ENCODE data around the gene IKZF2. TPM values are rescaled to one million over a fixed set of nuclear protein-coding genes. Genes with fewer than 3 reads are reported as not detected.

The IKZF2 gene
- total and polyA plus RNA-seq, 2 of the 4 experiments (the other 2 are of a cell fraction) = 2.1 to 25.5 TPM

DNA sequence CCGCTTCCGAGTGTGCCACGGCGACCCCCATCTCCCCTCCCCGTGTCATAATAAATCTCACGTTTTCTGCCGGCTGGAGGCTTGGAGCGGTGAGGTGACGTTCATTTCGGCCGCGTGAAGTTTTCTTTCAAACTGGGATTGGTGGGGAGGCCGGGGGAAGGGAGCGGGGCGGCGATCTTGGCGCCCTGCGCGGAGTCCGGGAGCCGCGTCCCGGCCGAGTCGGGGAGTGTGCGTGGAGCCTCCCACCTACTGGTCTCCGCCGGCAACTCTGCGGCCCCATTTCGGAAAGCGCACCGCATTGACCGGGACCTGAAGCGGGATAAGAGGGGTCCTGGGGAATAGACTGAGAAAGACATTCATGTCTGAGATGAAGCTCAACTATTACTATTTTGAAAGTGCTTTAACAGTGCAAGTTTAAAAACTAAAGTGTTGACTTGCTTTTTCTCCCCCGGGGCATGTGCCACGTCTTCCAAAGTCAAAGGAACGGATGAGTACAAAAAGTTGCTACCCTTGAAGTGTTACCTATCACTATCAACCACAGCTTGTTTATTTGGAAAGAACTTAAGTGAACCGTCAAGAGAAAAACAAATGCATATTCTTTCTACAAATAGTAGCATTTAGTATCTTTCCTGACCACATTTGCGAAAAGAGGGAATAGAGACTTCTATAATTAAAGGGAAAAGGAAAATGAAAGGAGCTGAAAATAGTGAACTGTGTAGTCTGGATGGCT, 818 bp upstream of the IKZF2 start (continued):
- no peak for TF ChIP-seq RCOR1 (IDR thresholded peaks at IDR 0.05; ENCODE audit: insufficient replicate concordance, low read length)
- TF ChIP-seq CHD1 (IDR thresholded peaks at IDR 0.05; ENCODE audit: low read depth, low read length) = no peak
- peak; percentile 37; the same call in 1 of the 2 replicates for TF ChIP-seq POLR2A (IDR thresholded peaks at IDR 0.05; ENCODE audit: low read depth, low read length)

DNA sequence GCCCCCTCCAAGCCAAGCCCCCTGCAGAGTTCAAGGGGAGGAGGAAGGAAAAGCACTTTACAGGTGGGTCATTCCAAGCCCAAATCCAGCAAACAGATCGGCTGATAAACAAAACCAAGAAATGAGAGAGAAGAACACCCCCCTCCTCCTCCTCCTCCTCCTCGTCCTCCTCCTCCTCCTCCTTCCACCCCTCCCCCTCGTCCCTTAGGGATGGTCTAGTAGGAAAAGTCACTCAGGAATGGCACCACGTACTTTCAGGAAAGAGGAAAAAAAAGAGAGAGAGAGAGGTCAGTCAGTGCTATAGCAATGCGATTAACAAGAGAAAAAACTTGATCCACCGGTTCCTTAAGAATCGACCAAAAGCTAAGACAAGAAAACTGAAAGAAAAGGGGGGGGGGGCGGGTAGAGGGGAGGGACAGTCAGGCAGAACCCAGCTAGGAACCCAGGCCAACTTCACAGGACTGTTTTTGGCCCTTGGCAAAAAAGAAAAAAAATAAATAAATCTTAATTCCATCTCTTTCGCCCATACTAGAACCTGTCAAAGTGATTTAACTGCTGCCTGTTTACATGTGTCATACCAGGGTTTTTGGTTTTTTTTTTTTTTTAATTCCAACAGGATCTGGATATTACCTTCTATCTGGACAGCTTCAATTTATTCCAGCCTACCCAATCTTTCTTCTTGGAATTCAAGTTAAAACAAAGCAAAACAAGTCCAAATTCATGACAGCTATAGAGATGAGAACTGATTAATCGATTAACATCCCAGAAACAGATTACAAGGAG, 906 bp downstream of the IKZF2 start:
- H3K27me3 ChIP-seq (ENCODE audit: control insufficient read depth, insufficient read depth, low read length) = no peaks in the 10 kb centered on the region
- peaks cover 8 to 9% of the 10 kb centered on the region in 2 experiments for H3K79me1 ChIP-seq (ENCODE audit: low read depth in 1 of 2, low read length in 2 of 2)
- H2AK9ac ChIP-seq (replicated peaks; ENCODE audit: low read depth, low read length, poor library complexity) = no peak overlapping the region
- DNase-seq = peak; percentile 13
- peak overlapping the region; percentile 66 for H3K4ac ChIP-seq (ENCODE audit: low read depth, low read length)
- peak overlapping the region; percentile 54; the same call in 1 of the 2 replicates for H2BK20ac ChIP-seq (ENCODE audit: low read depth, low read length)
- H3K9me1 ChIP-seq (ENCODE audit: insufficient read depth, low read length) = no peaks in the 10 kb centered on the region
- peak overlapping the region; percentile 86 for H2AFZ ChIP-seq (replicated peaks; ENCODE audit: low read length, poor library complexity)
- peak overlapping the region; percentile 66 for H4K91ac ChIP-seq (ENCODE audit: insufficient read depth, low read depth, low read length)
- H3K18ac ChIP-seq (ENCODE audit: low read depth, low read length) = peak overlapping the region; percentile 94
- H4K8ac ChIP-seq (ENCODE audit: low read depth in 2 of 2, low read length in 2 of 2) = peak overlapping the region; percentile 57 to 78; a peak in 3 of 4 replicates
- H3K23ac ChIP-seq (ENCODE audit: low read depth, low read length) = peak overlapping the region; percentile 31; the same call in 1 of the 2 replicates
- no peak overlapping the region for H2AK5ac ChIP-seq (ENCODE audit: low read depth, low read length)
- dilution Hi-C loops (cut with HindIII; ENCODE audit: low sequenced_read_pairs, unreplicated experiment) = no loop called here
- in situ Hi-C loops (cut with MboI; ENCODE audit: low sequenced_read_pairs) = loop anchor here (10.0 kb wide), 2 partner anchors 376 to 466 kb away; no protein-coding TSS in a partner anchor
- peak overlapping the region; percentile 42 for H3K56ac ChIP-seq (ENCODE audit: extremely low read depth, insufficient read depth, low read length)
- no peaks in the 10 kb centered on the region for H3K9me3 ChIP-seq (ENCODE audit: control insufficient read depth, insufficient read depth, low read length)
- WGBS, 2 experiments (ENCODE audit: extremely low coverage in 2 of 2, insufficient read length in 1 of 2) = no CpG with 5 or more reads among the region's 10 CpGs
- no peaks in the 10 kb centered on the region for H4K20me1 ChIP-seq (ENCODE audit: insufficient read depth, low read length)
- BruUV-seq (replicated peaks) = no TSS peak
- ChIA-PET CTCF (interaction anchor here (0.6 to 1.2 kb wide), 5 partner anchors 37 to 463 kb away, joined by 3 to 4 read pairs (median 3); no protein-coding TSS in a partner anchor), POLR2A (ENCODE audit: unreplicated experiment) (no interaction called here)
- peak overlapping the region; percentile 75 for H2BK120ac ChIP-seq (ENCODE audit: low read depth, low read length)
- H3K9ac ChIP-seq (ENCODE audit: low read depth, low read length) = peak overlapping the region; percentile 95
- no peak for ATAC-seq (ENCODE audit: low read depth)
- H2BK15ac ChIP-seq (ENCODE audit: low read depth, low read length) = peak overlapping the region; percentile 54; the same call in 1 of the 3 replicates
- H3K27ac ChIP-seq (ENCODE audit: insufficient read depth, low read length) = peak overlapping the region; percentile 93
- H3K4me2 ChIP-seq (ENCODE audit: low read depth, low read length) = peak overlapping the region; percentile 85
- no peaks in the 10 kb centered on the region for H3K4me1 ChIP-seq (ENCODE audit: control insufficient read depth, insufficient read depth, low read length)
- TF ChIP-seq, protein P1, sequence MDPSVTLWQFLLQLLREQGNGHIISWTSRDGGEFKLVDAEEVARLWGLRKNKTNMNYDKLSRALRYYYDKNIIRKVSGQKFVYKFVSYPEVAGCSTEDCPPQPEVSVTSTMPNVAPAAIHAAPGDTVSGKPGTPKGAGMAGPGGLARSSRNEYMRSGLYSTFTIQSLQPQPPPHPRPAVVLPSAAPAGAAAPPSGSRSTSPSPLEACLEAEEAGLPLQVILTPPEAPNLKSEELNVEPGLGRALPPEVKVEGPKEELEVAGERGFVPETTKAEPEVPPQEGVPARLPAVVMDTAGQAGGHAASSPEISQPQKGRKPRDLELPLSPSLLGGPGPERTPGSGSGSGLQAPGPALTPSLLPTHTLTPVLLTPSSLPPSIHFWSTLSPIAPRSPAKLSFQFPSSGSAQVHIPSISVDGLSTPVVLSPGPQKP (IDR thresholded peaks at IDR 0.05; ENCODE audit: borderline replicate concordance, low read depth, low read length) = no peak
- TF ChIP-seq CEBPB (IDR thresholded peaks at IDR 0.05; ENCODE audit: low read depth, low read length) = no peak
- TF ChIP-seq POLR2A (IDR thresholded peaks at IDR 0.05; ENCODE audit: low read depth, low read length) = no peak
- no peak for TF ChIP-seq NFE2L2 (IDR thresholded peaks at IDR 0.05; ENCODE audit: low read depth, low read length)
- peak overlapping the region; percentile 48 for H3K14ac ChIP-seq (replicated peaks; ENCODE audit: low read depth, low read length)
- peak overlapping the region; percentile 98 for H2BK5ac ChIP-seq (ENCODE audit: low read depth, low read length, poor library complexity, severe bottlenecking)
- H4K5ac ChIP-seq (ENCODE audit: low read depth, low read length) = peak overlapping the region; percentile 70
- no peaks in the 10 kb centered on the region for H3K36me3 ChIP-seq (ENCODE audit: control insufficient read depth, insufficient read depth, low read length)
- intact Hi-C loops (cut with micrococcal nuclease) = loop anchor here (2.0 to 5.0 kb wide), 4 partner anchors 128 to 288 kb away; no protein-coding TSS in a partner anchor
- peak overlapping the region; percentile 73 for H3K4me3 ChIP-seq (ENCODE audit: insufficient read depth, low read depth, low read length)

Measured in IMR-90 (cell line).